Activated CD4-positive, alpha-beta T cell treated with anti-CD3 and anti-CD28 coated beads, Interleukin-2, amount 50 U/mL, for 24 hours (primary cell): ENCODE measurements around the gene RNASEH2C.
"Not testable (repeated sequence)": the region's sequence is repeated elsewhere in the genome, so short reads cannot be mapped to it uniquely, and the experiment has no call there.

Source experiments
- DNase-seq, 2 donors: peaks; one replicate each; pipeline ENCODE4 v3.0.0-alpha.2; 2020; ENCODE audit warnings: low read depth in 1 of 2, low spot score in 1 of 2

RNASEH2C gene

DNA sequence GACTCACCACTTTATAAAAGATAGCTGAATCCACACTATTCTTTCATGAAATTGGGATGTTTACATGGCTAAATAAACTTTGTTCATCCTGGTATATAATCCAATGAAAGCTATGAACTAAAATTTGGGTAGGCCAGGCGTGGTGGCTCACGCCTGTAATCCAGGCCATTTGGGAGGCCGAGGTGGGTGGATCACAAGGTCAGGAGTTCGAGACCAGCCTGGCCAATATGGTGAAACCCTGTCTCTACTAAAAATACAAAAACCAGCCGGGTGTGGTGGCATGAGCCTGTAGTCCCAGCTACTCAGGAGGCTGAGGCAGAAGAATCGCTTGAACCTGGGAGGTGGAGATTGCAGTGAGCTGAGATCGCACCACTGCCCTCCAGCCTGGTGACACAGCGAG lies 28.8 kb downstream of the RNASEH2C start:
- not testable (repeated sequence) for DNase-seq

DNA sequence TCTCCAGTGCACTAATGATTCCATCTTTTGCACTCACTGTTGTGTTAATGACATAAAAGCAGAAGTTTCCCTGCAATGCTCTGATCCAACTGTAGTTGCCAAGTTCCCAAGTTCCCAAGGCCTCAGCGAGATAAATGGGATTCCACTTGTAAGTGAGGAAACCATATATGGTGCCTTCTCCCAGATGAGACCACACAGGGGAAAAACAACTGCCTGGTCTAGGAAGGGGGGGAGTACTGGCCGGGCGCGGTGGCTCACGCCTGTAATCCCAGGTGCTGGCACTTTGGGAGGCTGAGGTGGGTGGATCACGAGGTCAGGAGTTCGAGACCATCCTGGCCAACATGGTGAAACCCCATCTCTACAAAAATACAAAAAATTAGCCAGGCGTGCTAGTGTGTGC lies 34.6 kb downstream of the RNASEH2C start:
- no peak for DNase-seq

DNA sequence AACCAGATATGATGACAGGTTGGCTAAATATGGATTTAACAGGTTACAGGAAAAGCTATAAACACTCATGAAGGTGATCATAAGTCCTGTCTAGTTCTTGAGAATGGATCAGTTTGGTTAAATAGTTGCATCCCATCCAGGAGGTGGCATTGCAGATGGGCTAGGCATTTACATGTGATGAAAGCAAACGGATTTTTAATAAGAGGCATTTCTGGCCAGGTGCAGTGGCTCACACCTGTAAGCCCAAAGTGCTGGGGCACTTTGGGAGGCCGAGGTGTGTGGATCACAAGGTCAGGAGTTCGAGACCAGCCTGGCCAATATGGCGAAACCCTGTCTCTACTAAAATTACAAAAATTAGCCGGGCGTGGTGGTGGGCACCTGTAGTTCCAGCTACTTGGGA lies 37.1 kb downstream of the RNASEH2C start:
- not testable (repeated sequence) for DNase-seq

DNA sequence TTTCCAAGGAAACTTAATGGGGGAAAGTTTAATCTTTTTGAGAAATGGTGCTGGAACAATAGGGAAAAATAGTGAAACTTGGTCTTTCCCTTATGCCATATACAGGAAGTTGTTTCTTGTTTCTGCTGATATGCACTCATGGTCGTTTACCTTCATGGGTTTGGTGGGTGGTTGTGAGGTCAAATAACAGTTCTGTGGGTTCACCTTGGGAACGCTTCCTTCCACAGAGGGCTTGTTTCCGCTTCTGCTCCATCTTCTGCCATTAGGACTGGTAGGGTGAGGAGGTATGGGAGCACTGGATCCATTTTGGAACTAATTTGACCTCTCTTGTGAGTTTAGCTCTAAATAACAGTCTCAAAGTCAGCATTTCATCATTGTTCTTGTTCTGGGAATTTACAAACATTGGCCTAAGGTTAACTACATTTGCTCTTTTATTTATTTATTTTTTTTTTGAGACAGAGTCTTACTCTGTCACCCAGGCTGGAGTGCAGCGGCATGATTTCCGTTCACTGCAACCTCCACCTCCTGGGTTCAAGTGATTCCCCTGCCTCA lies 40.3 kb downstream of the RNASEH2C start:
- no peak for DNase-seq

DNA sequence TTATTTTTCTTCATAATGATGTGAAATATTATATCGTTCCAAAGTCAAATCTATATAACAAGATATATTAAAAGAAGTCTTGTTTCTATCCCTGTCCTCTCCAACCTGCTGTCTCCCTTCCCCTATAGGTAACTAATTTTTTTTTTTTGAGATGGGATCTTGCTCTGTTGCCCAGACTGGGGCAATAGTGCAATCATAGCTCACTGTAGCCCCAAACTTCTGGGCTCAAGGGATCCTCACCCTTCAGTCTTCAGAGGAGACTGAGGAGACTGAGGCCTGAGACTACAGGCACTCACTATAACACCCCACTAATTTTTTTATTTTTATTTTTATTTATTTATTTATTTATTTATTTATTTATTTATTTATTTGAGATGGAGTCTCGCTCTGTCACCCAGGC lies 47.6 kb downstream of the RNASEH2C start:
- DNase-seq, result no peak

DNA sequence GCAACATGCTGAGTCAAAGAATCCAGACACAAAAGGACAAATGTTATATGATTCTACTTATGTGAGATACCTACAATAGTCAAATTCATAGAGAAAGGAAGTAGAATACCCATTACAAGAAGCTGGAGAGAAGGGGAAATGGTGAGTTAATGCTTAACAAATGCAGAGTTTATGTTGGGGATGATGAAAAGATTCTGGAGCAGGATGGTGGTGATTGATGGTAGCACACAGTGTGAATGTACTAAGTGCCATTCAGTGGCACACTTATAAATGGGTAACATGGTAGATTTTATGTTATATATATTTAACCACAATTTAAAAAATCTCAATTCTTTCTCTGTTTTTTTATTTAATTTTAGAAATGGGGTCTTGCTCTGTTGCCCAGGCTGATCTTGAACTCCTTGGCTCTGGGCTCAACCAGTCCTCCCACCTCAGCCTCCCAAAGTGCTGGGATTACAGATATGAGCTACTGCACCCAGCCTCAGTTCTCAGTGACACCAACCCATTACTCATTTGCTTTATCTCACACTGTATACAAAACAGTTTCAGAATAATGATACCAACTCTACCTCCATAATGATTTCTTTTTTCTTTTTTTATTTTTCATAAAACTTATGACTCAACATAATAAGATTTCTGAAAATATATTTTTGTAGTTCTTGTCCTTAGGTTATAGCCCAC lies 48.3 kb downstream of the RNASEH2C start:
- no peak for DNase-seq
